IPS-11a (cell line): ENCODE results near the gene SUMO3.

Experiments
- H3K4me3 ChIP-seq: one replicate; pipeline ENCODE4 v1.5.1; 2013; ENCODE audit warnings: low read depth, low read length, control low read depth

The SUMO3 gene

DNA sequence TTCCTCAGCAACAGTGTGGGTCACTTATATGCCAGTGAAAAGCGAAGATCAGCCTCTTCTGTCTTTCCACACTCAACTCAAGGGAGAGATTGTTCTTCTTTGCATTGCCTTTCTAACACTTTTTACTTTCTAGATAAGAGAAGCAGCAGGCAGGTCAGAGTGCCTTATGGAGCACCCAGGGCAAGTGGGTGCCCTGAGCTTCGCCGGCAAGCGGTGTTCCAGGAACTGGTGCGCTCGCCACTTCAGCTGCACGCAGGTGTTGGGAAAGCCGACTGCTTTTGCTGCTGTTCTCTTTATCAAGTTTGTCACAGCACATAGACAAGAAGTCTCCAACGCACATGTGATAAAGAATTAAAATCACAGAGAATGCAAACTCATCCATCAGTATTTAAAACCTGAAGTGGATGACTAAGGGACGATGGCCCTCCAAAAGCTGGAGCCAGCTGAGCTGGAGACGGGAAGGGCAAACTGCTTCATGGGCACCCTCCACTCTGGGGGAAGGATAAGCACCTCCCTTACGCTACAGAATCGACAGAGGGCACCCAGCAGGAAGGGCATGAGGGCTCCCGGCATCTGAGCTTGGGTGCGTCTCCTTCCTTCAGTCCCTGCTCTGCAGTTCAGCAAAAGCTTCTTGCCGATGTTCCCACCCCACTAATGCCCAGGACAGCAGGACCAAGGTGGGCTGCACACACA, 36.9 kb downstream of the SUMO3 start:
- H3K4me3 ChIP-seq, result no peak overlapping the region

GRCh38 chr21:44780137-44780502, 37.7 kb downstream of the SUMO3 start:
- no peak overlapping the region for H3K4me3 ChIP-seq

- H3K4me3 ChIP-seq, result no peak overlapping the region
These were observed 38.3 kb downstream of the SUMO3 start for GRCh38 chr21:44779417-44780136.

DNA sequence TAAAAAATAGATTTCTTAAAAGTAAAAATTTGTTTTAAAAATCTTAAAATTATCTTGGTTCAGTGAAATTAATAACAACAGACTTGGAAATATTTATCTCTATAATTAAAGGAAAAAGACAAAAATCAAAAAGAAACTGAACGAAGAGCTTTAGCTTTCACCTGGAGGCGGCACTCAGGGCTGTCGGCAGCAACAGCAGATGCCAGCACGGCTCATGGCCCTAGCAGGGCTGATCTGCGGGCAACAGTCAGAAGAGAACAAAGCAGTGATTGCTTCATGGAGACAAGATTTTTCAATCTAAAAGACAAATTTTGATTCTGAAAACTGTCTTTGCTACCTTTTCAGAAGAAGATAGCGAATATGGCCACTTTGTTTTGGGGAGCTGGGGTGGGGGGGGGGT, 38.9 kb downstream of the SUMO3 start:
- no peak overlapping the region for H3K4me3 ChIP-seq

DNA sequence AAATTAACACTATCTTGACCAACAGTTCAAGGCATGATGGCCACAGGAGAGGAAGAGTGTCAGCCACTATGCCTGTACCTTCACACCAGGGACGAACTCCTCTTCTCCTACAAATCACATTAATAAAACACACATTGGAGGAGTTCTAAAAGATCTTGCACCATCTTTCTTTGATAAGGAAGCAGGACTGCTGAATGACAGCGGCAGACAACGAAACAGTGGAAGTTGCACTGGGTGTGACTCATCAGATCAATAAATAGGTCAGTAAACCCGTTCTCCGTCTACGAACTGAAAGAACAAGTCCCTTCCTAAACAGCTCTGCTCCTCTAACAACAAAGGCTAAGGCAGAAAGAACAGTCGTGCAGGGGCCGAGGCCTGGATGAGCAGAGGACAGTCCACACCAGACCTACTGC, 39.4 kb downstream of the SUMO3 start:
- no peak overlapping the region for H3K4me3 ChIP-seq

DNA sequence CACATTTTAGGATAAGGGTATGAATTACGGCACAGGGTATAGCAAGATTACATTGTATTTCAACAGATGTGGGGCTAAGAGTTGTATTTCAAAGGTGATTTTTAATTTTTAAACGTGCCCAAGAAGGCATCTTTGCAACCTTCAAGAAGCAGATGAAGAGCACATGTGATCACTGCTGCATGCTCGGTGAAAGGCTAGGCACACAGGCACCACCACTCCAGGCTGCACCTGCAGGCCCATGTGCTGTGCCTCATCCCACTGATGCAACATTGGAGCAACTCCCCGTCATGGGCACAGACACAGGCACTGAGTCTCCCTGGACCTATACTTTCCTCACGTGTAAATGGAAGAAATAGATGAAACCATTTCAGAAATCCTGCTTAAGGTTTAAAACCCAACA, 39.8 kb downstream of the SUMO3 start:
- no peak overlapping the region for H3K4me3 ChIP-seq

DNA sequence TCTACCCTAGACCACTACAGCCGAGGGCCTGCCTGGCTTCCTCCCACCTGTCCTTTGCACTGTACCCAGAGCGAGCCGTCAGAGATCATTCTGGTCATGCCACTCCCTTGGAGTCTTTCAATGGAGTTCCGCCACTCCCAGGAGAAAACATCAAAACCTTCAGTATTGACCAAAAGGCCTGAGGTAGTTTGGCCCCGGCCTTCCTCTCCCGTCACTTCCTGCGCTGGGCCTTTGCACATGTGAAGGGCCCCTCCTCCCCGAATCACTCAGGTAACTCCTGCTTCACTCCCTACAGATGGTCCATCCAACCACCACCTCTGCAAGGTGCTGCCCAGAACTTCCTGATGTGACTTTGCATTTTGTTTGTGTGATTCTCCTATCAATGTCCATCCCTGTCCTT, 42.9 kb downstream of the SUMO3 start:
- H3K4me3 ChIP-seq, result no peak overlapping the region

DNA sequence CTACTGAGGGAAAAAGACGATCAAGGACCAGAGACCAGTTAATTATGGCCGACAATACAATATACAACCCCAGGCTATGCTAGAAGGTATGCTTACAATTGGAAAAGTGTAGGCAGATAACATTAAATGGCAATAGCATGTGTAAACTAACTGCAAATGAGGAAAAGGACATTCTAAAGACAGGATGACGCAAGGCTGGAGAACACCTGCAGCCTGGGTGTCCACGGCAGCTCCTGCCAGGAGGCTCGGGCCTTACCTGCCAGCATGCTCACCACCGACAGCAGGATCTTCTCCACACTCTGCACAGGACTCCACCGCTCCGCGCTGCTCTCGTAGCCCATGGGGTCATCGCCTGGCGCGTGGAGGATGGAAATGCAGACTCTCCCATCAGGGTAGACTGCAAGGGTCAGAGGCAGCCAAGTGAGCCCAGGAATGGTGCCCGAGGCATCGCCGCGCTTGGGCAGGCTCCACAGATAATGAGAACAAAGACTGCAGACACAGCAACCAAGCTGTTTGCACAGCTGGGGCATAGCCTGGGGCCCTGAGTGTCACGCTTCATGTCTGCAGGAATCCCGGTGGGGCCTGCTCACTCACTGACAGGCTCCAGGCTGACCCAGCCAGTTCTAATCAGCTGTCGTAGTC, 44.5 kb downstream of the SUMO3 start:
- H3K4me3 ChIP-seq, result no peak overlapping the region

GRCh38 chr21:44771896-44772525, 45.9 kb downstream of the SUMO3 start:
- H3K4me3 ChIP-seq, result no peak overlapping the region

DNA sequence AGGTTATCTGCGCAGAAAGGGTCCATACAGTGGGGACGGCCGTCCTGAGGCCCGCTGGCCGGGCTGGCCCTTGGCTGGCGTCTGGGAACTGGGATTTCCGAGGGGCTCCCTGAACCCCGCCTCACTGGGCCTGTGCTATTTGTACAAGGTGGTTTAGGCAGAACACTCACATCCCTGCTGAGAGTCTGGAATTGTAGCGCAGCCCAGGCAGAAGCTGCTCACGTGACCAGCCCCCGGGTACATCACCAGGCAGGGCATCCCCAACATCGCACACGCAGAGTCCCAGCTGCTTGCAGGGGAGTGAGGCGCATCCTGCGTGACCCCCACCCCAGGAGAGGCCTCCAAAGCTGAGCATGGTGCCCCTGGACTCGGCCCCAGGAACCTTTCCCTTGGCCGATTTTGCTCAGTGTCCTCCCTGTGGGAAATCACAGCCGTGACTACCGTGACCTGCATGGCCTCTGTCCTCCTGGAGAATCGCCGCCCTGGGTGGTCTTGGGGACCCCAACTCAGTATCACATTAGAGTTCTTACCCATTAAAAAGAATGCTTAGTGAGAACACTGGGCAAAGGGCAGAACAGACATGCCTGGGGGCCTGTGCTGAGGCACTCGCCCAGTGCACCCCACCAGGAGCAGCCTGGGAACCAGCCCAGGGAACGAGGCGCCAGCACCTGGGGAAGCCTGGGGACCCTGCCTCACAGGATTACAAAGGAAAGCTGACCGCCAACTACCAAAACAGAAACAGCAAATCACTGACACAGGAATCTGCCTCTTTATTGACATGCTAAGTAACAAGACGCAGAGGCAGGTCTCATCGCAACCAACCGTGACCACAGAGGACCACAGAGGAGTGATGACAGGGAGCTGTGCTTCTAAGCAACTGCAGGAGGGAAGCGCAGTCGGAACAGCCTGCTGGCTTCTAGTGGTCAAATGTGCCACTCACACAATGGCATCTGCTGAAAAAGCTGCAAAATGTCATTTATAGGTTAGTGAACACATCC, 49.7 kb downstream of the SUMO3 start:
- no peak overlapping the region for H3K4me3 ChIP-seq

DNA sequence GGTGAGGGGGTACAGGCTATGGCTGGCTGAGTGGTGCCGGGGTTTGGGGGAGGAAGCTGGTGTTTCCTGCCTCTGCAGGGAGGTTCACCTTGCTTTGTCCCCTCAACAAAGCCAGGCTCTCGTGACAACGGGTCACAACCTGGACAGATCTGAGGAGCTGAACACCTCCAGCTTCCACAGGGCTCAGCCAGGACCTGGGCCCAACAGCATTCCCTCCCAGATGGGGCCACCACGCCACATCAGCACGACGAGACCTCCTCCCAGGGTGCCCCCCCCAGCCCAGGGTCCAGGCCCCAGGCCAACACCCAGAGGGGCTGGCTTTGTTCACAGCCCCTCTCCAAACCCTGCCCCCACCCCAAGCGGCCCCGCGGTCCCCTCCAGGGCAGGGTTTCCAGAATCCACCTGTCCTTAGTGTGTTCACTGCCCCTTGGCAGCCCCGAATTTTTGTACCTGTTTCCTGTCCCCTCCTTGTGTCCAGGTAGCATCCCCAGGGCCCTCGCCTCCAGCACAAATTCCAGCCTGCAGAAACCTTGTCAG, 51.0 kb downstream of the SUMO3 start:
- H3K4me3 ChIP-seq, result no peak overlapping the region

DNA sequence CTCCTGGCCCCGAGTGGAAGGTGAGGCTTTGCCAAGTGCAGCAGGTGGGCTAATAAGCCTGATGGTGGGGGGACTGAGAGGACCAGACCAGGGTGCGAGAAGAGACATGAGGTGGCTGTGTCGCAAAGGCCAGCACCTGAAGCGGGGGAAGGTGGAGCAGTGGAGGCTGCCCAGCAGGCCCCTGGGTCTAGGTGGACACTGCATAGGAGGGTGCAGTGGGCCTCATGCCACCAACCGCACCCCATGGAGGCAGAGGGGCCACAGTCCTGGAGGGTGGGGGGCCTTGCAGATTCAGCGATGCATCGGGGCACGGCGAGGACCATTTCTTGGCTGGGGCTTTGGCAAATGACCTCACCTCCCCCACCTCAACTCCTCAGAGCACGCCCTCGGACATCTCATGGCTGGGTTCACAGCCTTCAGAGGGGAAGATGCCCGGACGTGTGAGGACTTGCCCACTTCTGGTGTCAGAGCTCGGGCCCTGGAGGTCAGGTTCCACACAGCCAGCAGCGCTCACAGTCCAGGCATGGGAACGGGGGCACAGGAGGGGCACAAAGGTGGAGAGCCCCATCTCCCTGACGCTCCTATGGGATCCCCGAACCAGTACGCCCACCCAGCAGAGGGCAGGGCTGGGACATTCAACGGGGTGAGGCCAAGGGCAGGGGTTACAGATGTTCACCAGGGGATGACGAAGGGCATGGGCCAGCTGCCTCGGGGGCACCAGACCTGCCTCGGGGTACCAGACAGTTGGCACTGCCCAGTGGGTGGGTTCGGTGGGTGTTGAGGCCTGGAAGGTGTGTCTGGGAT, 51.6 kb downstream of the SUMO3 start:
- H3K4me3 ChIP-seq, result no peak overlapping the region

DNA sequence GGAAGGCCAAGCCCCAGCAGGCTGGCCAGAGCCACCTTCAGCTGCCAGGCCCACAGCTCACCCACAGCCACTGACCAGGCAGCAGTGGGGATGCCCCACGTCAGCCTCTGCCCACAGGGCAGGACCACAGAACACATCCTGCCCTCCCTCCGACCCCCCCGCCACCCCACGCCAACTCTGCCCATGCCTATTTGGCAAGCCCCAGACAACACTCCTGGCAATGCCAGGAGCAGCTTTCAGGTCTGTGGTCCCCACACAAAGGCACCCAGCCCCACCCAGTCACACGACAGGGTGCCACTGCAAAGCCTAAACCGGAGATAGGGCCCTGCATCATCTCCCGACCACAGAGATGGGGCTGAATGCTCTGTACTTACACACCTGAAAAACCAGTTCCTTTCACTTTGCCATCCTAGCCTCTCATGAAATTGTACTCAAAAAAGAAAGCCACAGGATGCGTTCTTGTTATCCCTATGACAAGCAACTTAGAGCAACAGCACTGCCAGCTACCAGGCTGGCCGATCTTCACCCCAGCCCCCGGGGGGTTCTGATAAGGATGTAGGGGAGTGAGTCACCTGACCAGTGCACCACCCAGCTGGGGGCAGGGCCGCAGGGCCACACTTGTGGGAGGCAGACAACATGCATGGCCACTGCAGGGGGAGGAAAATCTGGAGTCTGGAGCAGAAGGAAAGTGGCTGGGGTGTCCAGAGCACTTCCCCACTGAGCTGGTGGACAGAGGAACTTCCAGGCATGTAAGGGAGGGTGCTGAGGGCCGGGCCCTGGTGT, 52.4 kb downstream of the SUMO3 start:
- no peak overlapping the region for H3K4me3 ChIP-seq

DNA sequence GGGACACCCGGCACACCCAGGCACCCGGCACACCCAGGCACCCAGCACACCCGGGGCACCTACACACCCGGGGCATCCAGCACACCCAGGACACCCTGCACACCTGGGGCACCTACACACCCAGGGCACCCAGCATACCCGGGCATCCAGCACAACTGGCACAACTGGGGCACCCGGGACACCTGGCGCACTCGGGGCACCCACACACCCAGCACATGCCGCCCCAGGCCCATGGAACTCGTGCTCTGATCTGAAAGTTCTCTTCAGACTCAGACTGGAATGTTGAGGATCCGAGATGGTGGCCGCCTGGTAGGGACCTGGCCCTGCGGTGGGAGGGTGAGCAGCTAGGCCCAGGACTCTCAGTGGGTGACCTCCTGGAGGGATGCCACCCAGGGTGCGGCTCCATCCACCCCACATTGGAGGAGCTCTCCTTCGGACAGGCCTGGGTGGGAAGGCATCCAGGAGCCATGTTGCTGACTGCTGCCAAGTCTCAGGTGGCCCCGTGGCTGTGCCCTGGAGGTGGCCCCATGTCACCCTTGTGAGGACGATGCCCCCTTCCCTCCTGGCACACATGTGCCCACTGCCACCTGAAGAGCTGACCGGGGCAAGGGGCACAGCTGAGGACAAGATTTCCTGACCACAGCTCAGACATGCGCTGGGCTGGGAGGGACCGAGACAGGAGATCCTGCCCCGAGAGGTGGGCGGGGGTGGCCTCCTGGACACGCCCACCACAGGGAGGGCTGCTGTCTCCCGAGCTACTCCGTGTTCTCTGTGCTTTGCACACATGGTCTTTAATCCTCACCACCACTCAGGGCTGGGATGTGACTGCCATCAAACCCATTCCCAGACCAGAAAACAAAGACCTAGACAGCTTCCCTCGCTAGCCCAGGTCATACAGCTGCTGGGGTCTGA, 53.3 kb downstream of the SUMO3 start:
- H3K4me3 ChIP-seq, result no peak overlapping the region

- no peak overlapping the region for H3K4me3 ChIP-seq
These were observed 54.2 kb downstream of the SUMO3 start for GRCh38 chr21:44763451-44764318.

- no peak overlapping the region for H3K4me3 ChIP-seq
These were observed 54.8 kb downstream of the SUMO3 start for GRCh38 chr21:44763050-44763378.
